SK-MEL-5 (cell line): ENCODE measurements around the gene TRIP4. TPM values are rescaled to one million over a fixed set of nuclear protein-coding genes. Genes with fewer than 3 reads are reported as not detected.
"Not testable (repeated sequence)": the region's sequence is repeated elsewhere in the genome, so short reads cannot be mapped to it uniquely, and the experiment has no call there.

Experiments
- DNase-seq: peaks from one replicate; pipeline ENCODE4 v3.0.0-alpha.2; 2016; ENCODE audit warnings: low read depth, low spot score
- in situ Hi-C: cut with HindIII; loops from 2 replicates; pipeline ENCODE4 v1.10.0; 2016; ENCODE audit warnings: low sequenced_read_pairs, high pct_unique_total_duplicates, low pct_unique_long_range_greater_than_20kb
- total RNA-seq: library from RNA; depleted of rRNA; stranded (reverse); fragments of >200 nt; shearing (Covaris generic); gene quantifications from 2 replicates; pipeline ENCODE4 v1.2.3, GENCODE V29; 2014

Gene TRIP4
- total RNA-seq, 1 experiment from 2014 or later = 13.5 TPM

- no peak for DNase-seq
- in situ Hi-C loops = no loop called here
Measured at GRCh38 chr15:64461721-64462162, 74.1 kb downstream of the TRIP4 start.

GRCh38 chr15:64462492-64462891, 74.9 kb downstream of the TRIP4 start:
- DNase-seq = no peak
- in situ Hi-C loops = no loop called here

- in situ Hi-C loops = no loop called here
- no peak for DNase-seq
Measured at GRCh38 chr15:64464276-64465005, 76.8 kb downstream of the TRIP4 start.

- peak; percentile 9 for DNase-seq
- in situ Hi-C loops = no loop called here
Measured at GRCh38 chr15:64466408-64467141, 78.9 kb downstream of the TRIP4 start.

- DNase-seq = no peak
- in situ Hi-C loops = no loop called here
Measured at GRCh38 chr15:64472161-64472560, 84.5 kb downstream of the TRIP4 start.

GRCh38 chr15:64474846-64475245, 87.2 kb downstream of the TRIP4 start:
- in situ Hi-C loops = no loop called here
- no peak for DNase-seq

- in situ Hi-C loops = no loop called here
- DNase-seq = no peak
Measured at GRCh38 chr15:64476550-64476949, 88.9 kb downstream of the TRIP4 start.

GRCh38 chr15:64478863-64479262, 91.2 kb downstream of the TRIP4 start:
- in situ Hi-C loops = no loop called here
- no peak for DNase-seq

GRCh38 chr15:64480891-64481290, 93.3 kb downstream of the TRIP4 start:
- DNase-seq = no peak
- in situ Hi-C loops = no loop called here

GRCh38 chr15:64483749-64484148, 96.1 kb downstream of the TRIP4 start:
- in situ Hi-C loops = no loop called here
- DNase-seq = no peak

GRCh38 chr15:64485796-64486195, 98.2 kb downstream of the TRIP4 start:
- in situ Hi-C loops = no loop called here
- no peak for DNase-seq

GRCh38 chr15:64490598-64491259, 103.1 kb downstream of the TRIP4 start:
- in situ Hi-C loops = no loop called here
- DNase-seq = no peak

- in situ Hi-C loops = no loop called here
- DNase-seq = no peak
Measured at GRCh38 chr15:64493641-64494040, 106.0 kb downstream of the TRIP4 start.

GRCh38 chr15:64495968-64496367, 108.3 kb downstream of the TRIP4 start:
- DNase-seq, in situ Hi-C loops: not testable (repeated sequence)

GRCh38 chr15:64500695-64501395, 113.2 kb downstream of the TRIP4 start:
- in situ Hi-C loops = no loop called here

GRCh38 chr15:64501396-64501715, 113.7 kb downstream of the TRIP4 start:
- DNase-seq = no peak
- in situ Hi-C loops = no loop called here

More at GRCh38 chr15:64500695-64501395, 113.2 kb downstream of the TRIP4 start:
- no peak for DNase-seq

GRCh38 chr15:64502151-64502550, 114.5 kb downstream of the TRIP4 start:
- in situ Hi-C loops = no loop called here
- DNase-seq = no peak

- DNase-seq = no peak
- in situ Hi-C loops = no loop called here
Measured at GRCh38 chr15:64502551-64502950, 114.9 kb downstream of the TRIP4 start.
